HG03025 (cell line): ENCODE measurements around the gene WHAMM.

ENCODE experiments used
- ATAC-seq: cut with Tn5 transposase; IDR thresholded peaks from one replicate; pipeline ENCODE4 v1.9.1; 2021; ENCODE audit warnings: mild to moderate bottlenecking, moderate library complexity; ENCODE audit not compliant: unreplicated experiment, low FRiP score

Gene WHAMM

GRCh38 chr15:82832601-82833361, 23.4 kb downstream of the WHAMM start:
- ATAC-seq: peak; percentile 55

DNA sequence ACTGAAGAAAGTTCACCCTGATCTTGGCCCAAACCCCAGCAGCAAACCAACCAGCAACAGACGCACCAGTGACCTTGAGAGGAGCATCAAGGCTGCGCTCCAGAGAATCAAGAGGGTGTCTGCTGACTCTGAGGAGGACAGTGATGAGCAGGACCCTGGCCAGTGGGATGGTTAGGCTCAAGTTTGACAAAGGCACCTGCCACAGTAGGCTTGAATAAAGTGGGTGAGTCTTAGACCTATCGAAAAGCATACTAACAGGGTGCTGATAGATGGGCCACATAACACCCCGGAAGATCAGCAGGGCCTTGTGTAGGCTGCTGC, 23.9 kb downstream of the WHAMM start:
- no peak for ATAC-seq

GRCh38 chr15:82835391-82835917, 26.0 kb downstream of the WHAMM start:
- ATAC-seq: no peak

- no peak for ATAC-seq
These were observed 28.8 kb downstream of the WHAMM start for GRCh38 chr15:82838096-82838735.

- no peak for ATAC-seq
These were observed 29.7 kb downstream of the WHAMM start for GRCh38 chr15:82839136-82839535.

- ATAC-seq: no peak
These were observed 30.7 kb downstream of the WHAMM start for GRCh38 chr15:82840166-82840565.

GRCh38 chr15:82843566-82843965, 34.1 kb downstream of the WHAMM start:
- no peak for ATAC-seq

DNA sequence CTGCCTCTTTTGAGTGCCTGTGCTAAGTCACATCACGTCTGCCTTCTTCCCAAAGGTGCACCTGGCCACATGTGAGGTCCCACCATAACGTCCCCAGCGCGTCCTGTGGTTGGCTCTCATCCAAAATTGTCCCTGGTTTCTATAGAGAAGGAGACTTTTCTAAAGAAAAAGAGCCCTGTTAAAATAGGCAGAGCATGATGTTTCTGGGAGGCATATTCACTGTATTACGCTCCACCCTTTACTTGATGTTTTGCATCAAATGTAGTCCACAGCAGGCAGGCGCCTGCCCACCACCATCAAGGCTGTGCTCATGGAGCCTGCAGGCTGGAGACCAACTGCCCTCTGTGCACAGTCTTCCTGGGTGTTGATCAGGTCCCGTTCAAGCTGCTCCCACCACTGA, 36.3 kb downstream of the WHAMM start:
- no peak for ATAC-seq

DNA sequence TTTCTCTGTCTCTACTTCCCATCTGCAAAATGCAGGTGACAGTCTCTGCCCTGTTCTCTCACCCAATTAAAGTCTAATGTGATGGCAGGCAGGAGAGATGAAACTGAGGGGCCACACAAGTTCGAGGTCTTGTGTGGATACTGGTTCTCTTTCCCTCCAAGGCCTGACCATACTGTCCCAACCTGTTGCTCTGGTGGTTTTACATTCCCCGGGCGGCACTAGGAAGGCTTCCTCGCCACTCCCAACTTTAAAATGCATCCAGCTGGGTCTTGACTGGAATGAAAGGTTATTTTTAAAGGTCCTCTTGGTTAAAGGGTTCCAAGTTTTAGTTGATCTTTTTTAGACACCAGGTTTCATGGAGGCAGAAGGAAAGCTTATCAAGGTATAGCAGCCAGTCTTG, 37.2 kb downstream of the WHAMM start:
- no peak for ATAC-seq

- ATAC-seq: no peak
These were observed 38.3 kb downstream of the WHAMM start for GRCh38 chr15:82847703-82848102.

- ATAC-seq: no peak
These were observed 39.0 kb downstream of the WHAMM start for GRCh38 chr15:82848241-82848993.

- ATAC-seq: no peak
These were observed 40.4 kb downstream of the WHAMM start for GRCh38 chr15:82849556-82850512.

GRCh38 chr15:82850731-82851130, 41.3 kb downstream of the WHAMM start:
- ATAC-seq: no peak

DNA sequence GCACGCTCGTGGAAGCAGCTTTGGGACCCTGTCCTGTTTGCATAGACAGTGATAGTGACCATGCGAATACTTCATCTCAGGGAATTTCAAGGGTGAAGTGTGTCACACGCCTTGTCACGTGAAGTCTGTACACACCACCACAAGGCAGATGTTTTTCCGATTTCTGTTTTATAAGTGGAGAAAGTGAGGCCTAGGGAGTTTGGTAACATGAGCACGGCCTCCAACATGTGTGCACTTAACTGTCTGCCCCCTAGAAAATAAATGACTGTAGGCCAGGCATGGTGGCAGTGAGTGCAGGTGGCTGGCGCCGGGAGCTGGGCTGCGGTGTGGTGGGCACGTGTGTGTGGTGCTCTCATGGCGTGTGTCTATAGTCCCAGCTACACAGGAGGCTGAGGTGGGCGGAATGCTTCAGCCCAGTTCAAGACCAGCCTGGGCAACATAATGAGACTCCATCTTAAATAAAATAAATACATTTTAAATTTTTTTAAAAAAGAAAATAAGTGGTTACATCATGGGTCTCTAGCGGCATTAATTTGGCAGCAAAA, 42.0 kb downstream of the WHAMM start:
- ATAC-seq: no peak

DNA sequence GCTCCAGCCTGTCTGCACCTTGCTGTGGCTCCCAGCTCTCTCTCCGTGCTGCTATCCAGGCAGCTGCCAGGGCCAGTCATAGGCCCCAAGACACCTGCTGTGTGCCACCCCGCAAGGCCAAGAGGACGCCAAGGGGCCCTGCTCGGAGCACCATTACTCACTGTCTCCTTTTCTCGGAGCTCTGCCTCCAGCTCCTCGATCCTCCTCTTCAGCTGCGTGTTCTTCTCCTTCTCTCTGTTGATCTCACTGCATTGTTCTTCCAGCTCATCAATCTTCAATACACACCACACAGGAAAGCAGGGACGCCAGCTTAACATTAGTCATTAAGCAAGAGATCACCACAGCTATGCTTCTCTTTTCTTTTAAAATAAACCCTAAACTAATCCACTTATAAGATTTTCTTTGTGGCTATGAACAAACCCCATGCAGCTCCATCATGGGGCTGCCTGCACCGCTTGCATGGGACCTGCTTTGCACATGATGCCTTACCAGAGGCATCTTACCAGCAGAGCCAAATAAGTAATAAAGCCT, 42.6 kb downstream of the WHAMM start:
- ATAC-seq: no peak

GRCh38 chr15:82852941-82853561, 43.6 kb downstream of the WHAMM start:
- no peak for ATAC-seq

GRCh38 chr15:82854554-82854953, 45.1 kb downstream of the WHAMM start:
- no peak for ATAC-seq

DNA sequence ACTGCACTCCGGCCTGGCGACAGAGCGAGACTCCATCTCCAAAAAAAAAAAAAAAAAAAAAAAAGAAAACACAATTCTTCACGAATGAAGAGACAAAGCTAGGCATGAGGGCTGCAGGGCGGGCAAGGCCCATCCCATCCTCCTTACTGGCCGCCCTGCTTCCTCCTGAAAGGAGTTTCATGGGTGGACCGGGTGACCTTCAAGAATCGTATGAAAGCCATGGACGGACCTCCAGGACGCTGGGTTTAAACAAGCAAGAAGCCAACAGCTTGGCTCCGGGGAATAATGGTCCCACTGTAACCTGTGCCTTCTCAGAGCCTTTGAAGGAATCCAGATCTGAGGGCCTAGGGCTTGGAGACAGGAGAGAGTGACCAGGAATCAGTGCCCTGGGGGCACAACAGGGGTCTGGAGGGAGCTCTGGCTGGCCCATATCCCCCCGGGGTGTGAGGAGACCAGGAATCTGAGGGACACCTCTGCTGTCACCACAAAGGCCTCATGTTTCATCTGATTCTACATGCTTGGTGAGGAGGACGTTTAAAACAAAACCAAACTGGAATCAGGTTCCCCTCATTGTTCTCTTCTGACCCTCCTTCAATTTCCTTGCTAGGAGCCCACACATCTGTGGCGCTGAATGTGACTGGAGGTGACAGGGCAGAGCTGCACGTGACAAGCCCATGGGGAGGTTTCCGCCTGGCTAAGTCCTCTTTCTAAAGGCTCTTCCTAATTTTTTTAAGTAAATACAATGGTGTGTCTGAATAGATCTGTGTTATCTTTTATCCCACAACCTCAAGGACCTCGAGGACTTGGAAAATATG, 46.1 kb downstream of the WHAMM start:
- no peak for ATAC-seq
